Spleen (tissue), 11 donors: Measurements from ENCODE around the gene PHB1. TPM values are rescaled to one million over a fixed set of nuclear protein-coding genes. Genes with fewer than 3 reads are reported as not detected.
A peak's percentile ranks its signal among the peaks of the same experiment; 100 is the strongest.

Experiments used
- DNase-seq: peaks from one replicate; pipeline ENCODE4 v3.0.0-alpha.2; 2020
- H3K27ac ChIP-seq, 8 donors: fragments of 200-600 bp; sonication (generic) in 7 of 8; 1 replicate in 4 of 8; 2 replicates in 4 of 8; pipeline versions ENCODE4 v1.5.0 to v1.8.0; 2016 to 2021; ENCODE audit warnings: inconsistent platforms in 4 of 8, mild to moderate bottlenecking in 4 of 8, moderate library complexity in 1 of 8
- H3K27me3 ChIP-seq, 7 donors: fragments of 200-600 bp; sonication (generic) in 6 of 7; replicated peaks in 1 of 7; 1 replicate in 4 of 7; 2 replicates in 3 of 7; pipeline versions ENCODE4 v1.5.0 to v1.8.0; 2016 to 2021; ENCODE audit warnings: inconsistent platforms in 3 of 7, mild to moderate bottlenecking in 1 of 7
- H3K36me3 ChIP-seq, 6 donors: fragments of 200-600 bp; sonication (generic) in 5 of 6; 1 replicate in 4 of 6; 2 replicates in 2 of 6; pipeline versions ENCODE4 v1.5.0 to v1.8.0; 2016 to 2021; ENCODE audit warnings: inconsistent platforms in 2 of 6
- H3K4me1 ChIP-seq, 6 donors: fragments of 200-600 bp; sonication (generic) in 5 of 6; 1 replicate in 3 of 6; 2 replicates in 3 of 6; pipeline versions ENCODE4 v1.5.0 to v1.8.0; 2016 to 2021; ENCODE audit warnings: inconsistent platforms in 3 of 6
- H3K4me3 ChIP-seq, 8 donors: fragments of 200-600 bp; sonication (generic) in 7 of 8; 1 replicate in 4 of 8; 2 replicates in 4 of 8; pipeline versions ENCODE4 v1.5.0 to v1.8.0; 2016 to 2021; ENCODE audit warnings: inconsistent platforms in 4 of 8, mild to moderate bottlenecking in 4 of 8, moderate library complexity in 2 of 8
- H3K9me3 ChIP-seq, 8 donors: fragments of 200-600 bp; sonication (generic) in 7 of 8; 1 replicate in 4 of 8; 2 replicates in 4 of 8; pipeline versions ENCODE4 v1.5.0 to v1.8.0; 2016 to 2021; ENCODE audit warnings: inconsistent platforms in 4 of 8
- CTCF ChIP-seq, 11 experiments: fragments of 200-600 bp in 7 of 11; fragments of 450-650 bp in 4 of 11; sonication (generic) in 4 of 11; IDR thresholded peaks in 8 of 11; conservative IDR thresholded peaks in 3 of 11; 1 replicate in 7 of 11; 2 replicates in 4 of 11; pipeline versions ENCODE4 v1.4.0 to v1.8.0; 2016 to 2021; ENCODE audit warnings: antibody characterized with exemption in 11 of 11, inconsistent platforms in 4 of 11, mild to moderate bottlenecking in 1 of 11
- POLR2A ChIP-seq, 3 donors: fragments of 450-650 bp; IDR thresholded peaks; one replicate each; pipeline ENCODE4 v1.5.1; 2017; ENCODE audit warnings: antibody characterized with exemption in 3 of 3, mild to moderate bottlenecking in 1 of 3
- POLR2AphosphoS5 ChIP-seq, 3 donors: sonication (generic); formaldehyde crosslinking; IDR thresholded peaks; one replicate each; pipeline ENCODE4 v1.5.1; 2017; ENCODE audit warnings: antibody characterized with exemption in 3 of 3
- WGBS, 5 donors: extraction: QIAGEN DNeasy Blood & Tissue Kit in 3 of 5; methylation state at CpG; one replicate each; pipeline versions ENCODE4 v1.1.5 to v1.1.7; 2013 to 2018; 5-methylcytosine and 5-hydroxymethylcytosine counted together
- intact Hi-C: fragments of 100-400 bp; cut with DNase I; formaldehyde crosslinking; loops from one replicate; pipeline ENCODE4 v1.15.0; 2023; ENCODE audit warnings: low total_unique reads
- polyA plus RNA-seq, 3 donors: library from polyadenylated mRNA; stranded (reverse); fragments of 200-250 nt; gene quantifications; one replicate each; pipeline ENCODE4 v1.2.1, GENCODE V29; 2013
- total RNA-seq, 7 donors: library from RNA; depleted of rRNA in 3 of 7; stranded (reverse); fragments of >200 nt in 3 of 7; fragmentation: NEBNext Ultra II Directional in 4 of 7; extraction: Animal tissue kit (Norgen Biotek cat#: 25700) in 4 of 7; gene quantifications; one replicate each; pipeline versions ENCODE4 v1.1.0 to v1.2.1, GENCODE V29; 2016 to 2021
- donor health status: healthy with polysubstance abuse.
- donor health status: DM: no; HTN: no; CAD: no; lungs with moderate emphysema.
- donor health status: DM: no; HTN: no; CAD: no.
- donor health status: Bipolar disorder and iron deficiency.
- donor health status: healthy.
- donor health status: DM: no; HTN: no; CAD: no.
- donor health status: DM: yes; HTN: yes; CAD: no.

The PHB1 gene
- total and polyA plus RNA-seq, 10 donors: 49.4 to 109 (median 71.4) TPM

GRCh38 chr17:49360796-49361128 lies 53.9 kb downstream of the PHB1 start:
- DNase-seq: peak; percentile 79
- intact Hi-C loops: loop anchor here (10.0 kb wide), 1 partner anchor 46 kb away; no protein-coding TSS in a partner anchor
- no peaks in the 10 kb centered on the region for H3K9me3 ChIP-seq

GRCh38 chr17:49359990-49360795 lies 54.5 kb downstream of the PHB1 start:
- no peak for TF ChIP-seq CTCF (IDR thresholded peaks at IDR 0.05 in 8 of 11, conservative IDR thresholded peaks at IDR 0.05 in 3 of 11)
- no peak for TF ChIP-seq POLR2AphosphoS5 (IDR thresholded peaks at IDR 0.05)
- no peak for TF ChIP-seq POLR2A (IDR thresholded peaks at IDR 0.05)
- peaks cover 24 to 77% (median 55%) of the 10 kb centered on the region in 6 donors for H3K4me1 ChIP-seq
- no peaks in the 10 kb centered on the region for H3K27me3 ChIP-seq
- H3K27ac ChIP-seq: peak overlapping the region; percentile 87 to 99 (median 96)
- DNase-seq: no peak
- 9 to 14% (median 13%) methylated on average over 8 of the region's 8 CpGs for WGBS, 5 donors
- peak overlapping the region; percentile 69 to 97 (median 86) for H3K4me3 ChIP-seq
- no peaks in the 10 kb centered on the region for H3K9me3 ChIP-seq
- H3K36me3 ChIP-seq: no peaks in the 10 kb centered on the region
- intact Hi-C loops: loop anchor here (10.0 kb wide), 1 partner anchor 45 kb away; no protein-coding TSS in a partner anchor

More at GRCh38 chr17:49360796-49361128, 53.9 kb downstream of the PHB1 start:
- Histone ChIP-seq H3K27me3 (no peaks in the 10 kb centered on the region), H3K27ac (peak overlapping the region; percentile 87 to 99 (median 96)), H3K36me3 (no peaks in the 10 kb centered on the region), H3K4me3 (peak overlapping the region; percentile 69 to 97 (median 86)), H3K4me1 (peaks cover 24 to 77% (median 58%) of the 10 kb centered on the region in 6 donors)
- 1 to 3% (median 2%) methylated on average over 8 of the region's 8 CpGs for WGBS, 5 donors
- no peak for TF ChIP-seq POLR2A (IDR thresholded peaks at IDR 0.05)
- no peak for TF ChIP-seq CTCF (IDR thresholded peaks at IDR 0.05 in 8 of 11, conservative IDR thresholded peaks at IDR 0.05 in 3 of 11)
- TF ChIP-seq POLR2AphosphoS5 (IDR thresholded peaks at IDR 0.05): no peak

GRCh38 chr17:49358641-49359247 lies 55.9 kb downstream of the PHB1 start:
- Histone ChIP-seq H3K36me3 (no peaks in the 10 kb centered on the region), H3K9me3 (no peaks in the 10 kb centered on the region), H3K4me1 (peaks cover 24 to 90% (median 58%) of the 10 kb centered on the region in 6 donors), H3K27ac (peak overlapping the region in 7 of 8 donors; percentile 9 to 99 (median 94)), H3K27me3 (no peaks in the 10 kb centered on the region), H3K4me3 (peak overlapping the region in 1 of 8 donors; percentile 84)
- TF ChIP-seq CTCF (IDR thresholded peaks at IDR 0.05 in 8 of 11, conservative IDR thresholded peaks at IDR 0.05 in 3 of 11): no peak
- TF ChIP-seq POLR2AphosphoS5 (IDR thresholded peaks at IDR 0.05): no peak
- no peak for TF ChIP-seq POLR2A (IDR thresholded peaks at IDR 0.05)
- intact Hi-C loops: no loop called here
- DNase-seq: no peak
- WGBS, 5 donors: 30 to 45% (median 38%) methylated on average over 4 of the region's 4 CpGs

- Histone ChIP-seq H3K36me3 (no peaks in the 10 kb centered on the region), H3K4me3 (peak overlapping the region in 1 of 8 donors; percentile 84), H3K4me1 (peaks cover 24 to 91% (median 52%) of the 10 kb centered on the region in 6 donors), H3K27ac (peak overlapping the region in 6 of 8 donors; percentile 9 to 99 (median 80)), H3K9me3 (no peaks in the 10 kb centered on the region), H3K27me3 (no peaks in the 10 kb centered on the region)
- 86 to 87% (median 87%) methylated on average over 3 of the region's 3 CpGs for WGBS, 5 donors
- intact Hi-C loops: no loop called here
- TF ChIP-seq POLR2A (IDR thresholded peaks at IDR 0.05): no peak
- DNase-seq: no peak
These were observed 57.2 kb downstream of the PHB1 start for GRCh38 chr17:49357516-49357915.
